Subcutaneous abdominal adipose tissue (tissue), 5 donors: Measurements from ENCODE around the gene CGB2.
"Not testable (repeated sequence)": the region's sequence is repeated elsewhere in the genome, so short reads cannot be mapped to it uniquely, and the experiment has no call there.

Experiments used
- H3K27ac ChIP-seq: one replicate; pipeline ENCODE4 v1.7.0; 2013; ENCODE audit warnings: low read depth, mild to moderate bottlenecking, inconsistent platforms, low read length, moderate library complexity
- H3K27me3 ChIP-seq, 5 donors: one replicate each; pipeline ENCODE4 v1.7.0; 2013; ENCODE audit warnings: low read length in 5 of 5, inconsistent platforms in 1 of 5; ENCODE audit not compliant: control insufficient read depth in 5 of 5, insufficient read depth in 4 of 5
- H3K36me3 ChIP-seq, 5 donors: one replicate each; pipeline ENCODE4 v1.7.0; 2013; ENCODE audit warnings: low read length in 5 of 5; ENCODE audit not compliant: control insufficient read depth in 5 of 5, insufficient read depth in 5 of 5
- H3K4me1 ChIP-seq, 5 donors: one replicate each; pipeline ENCODE4 v1.7.0; 2013; ENCODE audit warnings: low read length in 5 of 5, mild to moderate bottlenecking in 3 of 5, moderate library complexity in 1 of 5; ENCODE audit not compliant: control insufficient read depth in 5 of 5, insufficient read depth in 5 of 5
- H3K4me3 ChIP-seq, 5 donors: one replicate each; pipeline ENCODE4 v1.7.0; 2013; ENCODE audit warnings: low read length in 5 of 5, low read depth in 1 of 5
- H3K9ac ChIP-seq, 5 donors: one replicate each; pipeline ENCODE4 v1.7.0; 2013; ENCODE audit warnings: low read length in 5 of 5, mild to moderate bottlenecking in 4 of 5, moderate library complexity in 3 of 5
- H3K9me3 ChIP-seq, 5 donors: one replicate each; pipeline ENCODE4 v1.7.0; 2013; ENCODE audit warnings: low read length in 5 of 5; ENCODE audit not compliant: control insufficient read depth in 5 of 5
- donor health status: healthy.
- donor health status: healthy.
- donor health status: healthy.
- donor health status: healthy.
- donor health status: healthy.

CGB2 gene

GRCh38 chr19:49036815-49037214 is 5.1 kb downstream of the CGB2 start, which contains the start of gene CGB1:
CGB1 (minus strand) TSS chr19:49036895; CDS start chr19:49036711, 184 bp downstream.
- H3K4me1 ChIP-seq = not testable (repeated sequence)

GRCh38 chr19:49038111-49038510 is 6.4 kb downstream of the CGB2 start:
- not testable (repeated sequence) for H3K9me3 ChIP-seq, H3K9ac ChIP-seq, H3K27ac ChIP-seq, H3K36me3 ChIP-seq, H3K27me3 ChIP-seq, H3K4me1 ChIP-seq, H3K4me3 ChIP-seq

More at GRCh38 chr19:49036815-49037214, 5.1 kb downstream of the CGB2 start, which contains the start of gene CGB1:
- H3K9ac ChIP-seq, H3K36me3 ChIP-seq, H3K27ac ChIP-seq, H3K27me3 ChIP-seq, H3K9me3 ChIP-seq, H3K4me3 ChIP-seq: not testable (repeated sequence)

DNA sequence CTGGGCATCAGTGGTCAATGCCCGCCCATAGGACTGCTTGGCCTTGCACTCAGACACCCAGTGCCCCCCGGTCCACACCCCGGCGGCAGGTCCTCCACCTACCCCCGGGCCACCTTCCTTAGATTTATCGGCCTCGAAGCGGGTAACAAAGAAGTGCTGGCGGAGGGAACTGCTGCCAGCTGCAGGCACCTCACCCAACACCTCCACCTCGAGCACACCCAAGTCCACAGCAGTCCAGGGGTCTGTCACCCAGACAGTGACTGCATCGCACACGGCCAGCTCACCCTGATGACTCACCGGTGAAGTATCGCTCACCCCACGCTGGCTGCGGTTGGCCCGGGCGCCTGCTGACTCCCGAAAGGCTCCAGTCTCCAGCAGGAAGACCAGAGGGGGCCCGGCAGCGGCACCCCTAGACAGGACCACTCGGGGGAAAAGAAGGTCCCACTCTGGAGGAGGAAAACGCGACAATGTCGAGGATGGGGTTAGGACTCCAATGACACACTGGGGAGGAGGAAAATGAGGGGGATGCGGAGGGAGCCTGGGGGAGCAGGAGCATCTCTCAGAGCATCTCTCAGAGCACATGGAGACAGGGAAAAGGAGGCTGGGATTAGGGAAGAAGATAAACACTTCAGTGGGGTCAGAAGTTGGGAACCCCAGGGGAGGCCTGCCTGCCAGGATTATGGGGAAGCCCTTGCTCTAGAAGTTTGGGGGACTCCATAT is 7.0 kb downstream of the CGB2 start:
- H3K4me3 ChIP-seq, H3K9ac ChIP-seq, H3K4me1 ChIP-seq: not testable (repeated sequence)

GRCh38 chr19:49039736-49040135 is 8.0 kb downstream of the CGB2 start:
- not testable (repeated sequence) for H3K4me3 ChIP-seq, H3K9ac ChIP-seq, H3K27me3 ChIP-seq, H3K9me3 ChIP-seq, H3K27ac ChIP-seq, H3K4me1 ChIP-seq, H3K36me3 ChIP-seq

More for the DNA sequence above, 7.0 kb downstream of the CGB2 start:
- H3K27ac ChIP-seq, H3K9me3 ChIP-seq, H3K27me3 ChIP-seq, H3K36me3 ChIP-seq: not testable (repeated sequence)

DNA sequence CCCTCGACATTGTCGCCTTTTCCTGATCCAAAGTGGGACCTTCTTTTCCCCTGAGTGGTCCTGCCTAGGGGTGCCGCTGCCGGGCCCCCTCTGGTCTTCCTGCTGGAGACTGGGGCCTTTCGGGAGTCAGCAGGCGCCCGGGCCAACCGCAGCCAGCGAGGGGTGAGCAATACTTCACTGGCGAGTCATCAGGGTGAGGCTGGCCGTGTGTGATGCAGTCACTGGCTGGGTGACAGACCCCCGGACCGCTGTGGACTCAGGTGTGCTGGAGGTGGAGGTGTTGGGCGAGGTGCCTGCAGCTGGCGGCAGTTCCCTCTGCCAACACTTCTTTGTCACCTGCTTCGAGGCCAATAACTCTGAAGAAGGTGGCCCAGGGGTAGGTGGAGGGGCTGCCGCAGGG is 10.5 kb downstream of the CGB2 start:
- Histone ChIP-seq H3K4me3 (no peak overlapping the region), H3K27ac (no peak overlapping the region)

GRCh38 chr19:49042666-49043065 is 11.0 kb downstream of the CGB2 start:
- not testable (repeated sequence) for H3K9ac ChIP-seq, H3K9me3 ChIP-seq, H3K27me3 ChIP-seq, H3K4me1 ChIP-seq, H3K4me3 ChIP-seq, H3K27ac ChIP-seq, H3K36me3 ChIP-seq

More for the DNA sequence above, 10.5 kb downstream of the CGB2 start:
- Histone ChIP-seq H3K27me3 (no peaks in the 10 kb centered on the region), H3K9me3 (no peaks in the 10 kb centered on the region), H3K36me3 (no peaks in the 10 kb centered on the region), H3K9ac (no peak overlapping the region), H3K4me1 (no peaks in the 10 kb centered on the region)

DNA sequence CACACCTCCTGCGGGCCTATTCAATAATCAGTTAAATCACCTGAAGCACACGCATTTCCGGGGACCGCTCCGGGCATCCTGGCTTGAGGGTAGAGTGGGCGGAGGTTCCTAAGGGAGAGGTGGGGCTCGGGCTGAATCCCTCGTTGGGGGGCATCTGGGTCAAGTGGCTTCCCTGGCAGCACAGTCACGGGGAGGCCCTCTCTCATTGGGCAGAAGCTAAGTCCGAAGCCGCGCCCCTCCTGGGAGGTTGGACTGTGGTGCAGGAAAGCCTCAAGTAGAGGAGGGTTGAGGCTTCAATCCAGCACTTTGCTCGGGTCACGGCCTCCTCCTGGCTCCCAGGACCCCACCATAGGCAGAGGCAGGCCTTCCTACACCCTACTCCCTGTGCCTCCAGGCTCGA is 11.9 kb downstream of the CGB2 start, which contains the start of gene CGB5:
CGB5 (plus strand) TSS at position 301 of the 400 bp plus-strand sequence. CDS start 362 bp downstream, outside the sequence.
- H3K4me3 ChIP-seq, H3K36me3 ChIP-seq, H3K4me1 ChIP-seq: not testable (repeated sequence)

DNA sequence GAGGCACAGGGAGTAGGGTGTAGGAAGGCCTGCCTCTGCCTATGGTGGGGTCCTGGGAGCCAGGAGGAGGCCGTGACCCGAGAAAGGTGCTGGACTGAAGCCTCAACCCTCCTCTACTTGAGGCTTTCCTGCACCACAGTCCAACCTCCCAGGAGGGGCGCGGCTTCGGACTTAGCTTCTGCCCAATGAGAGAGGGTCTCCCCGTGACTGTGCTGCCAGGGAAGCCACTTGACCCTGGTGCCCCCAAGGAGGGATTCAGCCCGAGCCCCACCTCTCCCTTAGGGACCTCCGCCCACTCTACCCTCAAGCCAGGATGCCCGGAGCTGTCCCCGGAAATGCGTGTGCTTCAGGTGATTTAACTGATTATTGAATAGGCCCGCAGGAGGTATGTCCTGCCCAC is 17.3 kb downstream of the CGB2 start, which contains the start of gene CGB8:
CGB8 (minus strand) TSS at position 101 of the 400 bp plus-strand sequence. CDS start 372 bp downstream, outside the sequence.
- H3K36me3 ChIP-seq, H3K27ac ChIP-seq, H3K27me3 ChIP-seq, H3K4me1 ChIP-seq, H3K9me3 ChIP-seq, H3K4me3 ChIP-seq, H3K9ac ChIP-seq: not testable (repeated sequence)

More for the DNA sequence above, 11.9 kb downstream of the CGB2 start, which contains the start of gene CGB5:
- not testable (repeated sequence) for H3K9ac ChIP-seq, H3K27ac ChIP-seq, H3K27me3 ChIP-seq, H3K9me3 ChIP-seq

- H3K27ac ChIP-seq, H3K4me1 ChIP-seq, H3K9me3 ChIP-seq, H3K4me3 ChIP-seq, H3K36me3 ChIP-seq, H3K27me3 ChIP-seq, H3K9ac ChIP-seq: not testable (repeated sequence)
Measured at GRCh38 chr19:49049834-49050233, 18.1 kb downstream of the CGB2 start.

DNA sequence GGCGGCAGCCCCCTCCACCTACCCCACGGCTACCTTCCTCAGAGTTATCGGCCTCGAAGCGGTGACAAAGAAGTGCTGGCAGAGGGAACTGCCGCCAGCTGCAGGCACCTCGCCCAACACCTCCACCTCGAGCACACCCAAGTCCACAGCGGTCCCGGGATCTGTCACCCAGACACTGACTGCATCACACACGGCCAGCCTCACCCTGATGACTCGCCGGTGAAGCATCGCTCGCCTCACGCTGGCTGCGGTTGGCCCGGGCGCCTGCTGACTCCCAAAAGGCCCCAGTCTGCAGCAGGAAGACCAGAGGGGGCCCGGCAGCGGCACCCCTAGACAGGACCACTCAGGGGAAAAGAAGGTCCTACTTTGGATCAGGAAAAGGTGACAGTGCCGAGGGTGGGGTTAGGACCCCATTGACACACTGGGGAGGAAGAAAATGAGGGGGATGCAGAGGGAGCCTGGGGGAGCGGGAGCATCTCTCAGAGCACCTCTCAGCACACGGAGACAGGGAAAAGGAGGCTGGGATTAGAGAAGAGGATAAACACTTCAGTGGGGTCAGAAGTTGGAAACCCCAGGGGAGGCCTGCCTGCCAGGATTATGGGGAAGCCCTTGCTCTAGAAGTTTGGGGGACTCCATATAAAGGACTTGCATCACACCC is 18.8 kb downstream of the CGB2 start:
- H3K4me1 ChIP-seq, H3K27ac ChIP-seq, H3K4me3 ChIP-seq, H3K9me3 ChIP-seq, H3K27me3 ChIP-seq, H3K9ac ChIP-seq, H3K36me3 ChIP-seq: not testable (repeated sequence)
